Measurements from ENCODE around the gene KIF1C. TPM values are rescaled to one million over a fixed set of nuclear protein-coding genes. Genes with fewer than 3 reads are reported as not detected.

KIF1C gene
- total and polyA plus RNA-seq, 2 donors (not counting 1 experiment from before 2014, with no cell fraction given), result 5.7 to 29.6 TPM

DNA sequence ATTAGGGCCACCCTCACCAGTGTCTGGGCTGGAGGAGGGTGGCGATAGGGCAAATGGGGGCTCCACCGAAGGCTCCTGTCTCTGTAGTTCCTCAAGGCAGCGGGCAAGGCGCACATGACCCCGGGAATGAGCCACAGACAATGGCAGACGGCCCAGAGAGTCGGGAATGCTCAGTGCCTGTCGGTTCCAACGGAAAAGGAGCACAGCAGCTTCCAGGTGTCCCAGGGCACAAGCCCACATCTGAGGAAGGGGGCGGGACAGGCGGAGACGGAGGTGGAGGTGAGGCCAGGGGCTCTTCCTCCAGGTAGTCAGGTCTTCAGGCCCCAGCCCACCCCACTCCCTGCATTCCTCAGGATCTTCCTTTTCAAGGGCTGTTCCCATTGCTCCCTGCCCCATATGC is 25.0 kb upstream of the KIF1C start:
- POLR2A ChIA-PET, result interaction anchor here (0.5 kb wide), 1 partner anchor 44 kb away, joined by 8 read pairs; no protein-coding TSS in a partner anchor
- no peak overlapping the region for H3K27ac Mint-ChIP-seq
- no peak overlapping the region for H3K4me3 ChIP-seq (ENCODE audit: control extremely low read depth in 1 of 5, extremely low read depth in 1 of 5, insufficient read depth in 1 of 5, low read depth in 2 of 5, low read length in 4 of 5)
- H3K79me2 ChIP-seq (ENCODE audit: control insufficient read depth, insufficient read depth, low read length), result peaks cover 16% of the 10 kb centered on the region
- CTCF ChIA-PET, result interaction anchor here (1.4 kb wide), 1 partner anchor 89 kb away, joined by 4 read pairs; no protein-coding TSS in a partner anchor
- H3K27me3 Mint-ChIP-seq, result no peaks in the 10 kb centered on the region
- H3K27me3 ChIP-seq (replicated peaks in 1 of 4; ENCODE audit: control extremely low read depth in 1 of 4, control insufficient read depth in 3 of 4, insufficient read depth in 4 of 4, low read length in 3 of 4), result no peaks in the 10 kb centered on the region
- no peak overlapping the region for H2AFZ ChIP-seq (ENCODE audit: insufficient read depth, low read depth, low read length, poor library complexity, severe bottlenecking)
- H3K4me3 Mint-ChIP-seq, result no peak overlapping the region
- H3K9me3 Mint-ChIP-seq (ENCODE audit: insufficient read depth), result no peaks in the 10 kb centered on the region
- peaks cover 0 to 52% of the 10 kb centered on the region in 2 experiments for H3K36me3 ChIP-seq (replicated peaks in 1 of 2; ENCODE audit: control extremely low read depth in 1 of 2, control insufficient read depth in 1 of 2, extremely low read depth in 1 of 2, insufficient read depth in 2 of 2, low read length in 1 of 2)
- no peaks in the 10 kb centered on the region for H4K20me1 ChIP-seq (ENCODE audit: control insufficient read depth, insufficient read depth, low read length, poor library complexity, severe bottlenecking)
- no peak for TF ChIP-seq EZH2 (IDR thresholded peaks at IDR 0.05; ENCODE audit: borderline replicate concordance, insufficient read depth, low read depth, low read length, poor library complexity, severe bottlenecking)
- TF ChIP-seq, protein P1, sequence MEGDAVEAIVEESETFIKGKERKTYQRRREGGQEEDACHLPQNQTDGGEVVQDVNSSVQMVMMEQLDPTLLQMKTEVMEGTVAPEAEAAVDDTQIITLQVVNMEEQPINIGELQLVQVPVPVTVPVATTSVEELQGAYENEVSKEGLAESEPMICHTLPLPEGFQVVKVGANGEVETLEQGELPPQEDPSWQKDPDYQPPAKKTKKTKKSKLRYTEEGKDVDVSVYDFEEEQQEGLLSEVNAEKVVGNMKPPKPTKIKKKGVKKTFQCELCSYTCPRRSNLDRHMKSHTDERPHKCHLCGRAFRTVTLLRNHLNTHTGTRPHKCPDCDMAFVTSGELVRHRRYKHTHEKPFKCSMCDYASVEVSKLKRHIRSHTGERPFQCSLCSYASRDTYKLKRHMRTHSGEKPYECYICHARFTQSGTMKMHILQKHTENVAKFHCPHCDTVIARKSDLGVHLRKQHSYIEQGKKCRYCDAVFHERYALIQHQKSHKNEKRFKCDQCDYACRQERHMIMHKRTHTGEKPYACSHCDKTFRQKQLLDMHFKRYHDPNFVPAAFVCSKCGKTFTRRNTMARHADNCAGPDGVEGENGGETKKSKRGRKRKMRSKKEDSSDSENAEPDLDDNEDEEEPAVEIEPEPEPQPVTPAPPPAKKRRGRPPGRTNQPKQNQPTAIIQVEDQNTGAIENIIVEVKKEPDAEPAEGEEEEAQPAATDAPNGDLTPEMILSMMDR (IDR thresholded peaks at IDR 0.05), result no peak
- 96% methylated on average over 12 of the region's 12 CpGs for WGBS (ENCODE audit: insufficient coverage)
- H3K9me3 ChIP-seq (ENCODE audit: control extremely low read depth in 1 of 3, control insufficient read depth in 2 of 3, insufficient read depth in 1 of 3, low read length in 2 of 3), result no peaks in the 10 kb centered on the region
- H3K4me2 ChIP-seq (replicated peaks; ENCODE audit: low read depth, low read length, poor library complexity, severe bottlenecking), result no peak overlapping the region
- H3K27ac ChIP-seq (ENCODE audit: low read length in 2 of 2), result no peak overlapping the region
- no peak for DNase-seq
- intact Hi-C loops (cut with micrococcal nuclease), result no loop called here
- H3K9ac ChIP-seq (ENCODE audit: low read length), result no peak overlapping the region
- H3K4me1 ChIP-seq (ENCODE audit: control insufficient read depth in 2 of 2, insufficient read depth in 2 of 2, low read length in 2 of 2), result peaks cover 9 to 12% of the 10 kb centered on the region in 2 donors
- no peak for ATAC-seq (ENCODE audit: low read depth)
- H3K4me1 Mint-ChIP-seq, result peaks cover 3% of the 10 kb centered on the region

DNA sequence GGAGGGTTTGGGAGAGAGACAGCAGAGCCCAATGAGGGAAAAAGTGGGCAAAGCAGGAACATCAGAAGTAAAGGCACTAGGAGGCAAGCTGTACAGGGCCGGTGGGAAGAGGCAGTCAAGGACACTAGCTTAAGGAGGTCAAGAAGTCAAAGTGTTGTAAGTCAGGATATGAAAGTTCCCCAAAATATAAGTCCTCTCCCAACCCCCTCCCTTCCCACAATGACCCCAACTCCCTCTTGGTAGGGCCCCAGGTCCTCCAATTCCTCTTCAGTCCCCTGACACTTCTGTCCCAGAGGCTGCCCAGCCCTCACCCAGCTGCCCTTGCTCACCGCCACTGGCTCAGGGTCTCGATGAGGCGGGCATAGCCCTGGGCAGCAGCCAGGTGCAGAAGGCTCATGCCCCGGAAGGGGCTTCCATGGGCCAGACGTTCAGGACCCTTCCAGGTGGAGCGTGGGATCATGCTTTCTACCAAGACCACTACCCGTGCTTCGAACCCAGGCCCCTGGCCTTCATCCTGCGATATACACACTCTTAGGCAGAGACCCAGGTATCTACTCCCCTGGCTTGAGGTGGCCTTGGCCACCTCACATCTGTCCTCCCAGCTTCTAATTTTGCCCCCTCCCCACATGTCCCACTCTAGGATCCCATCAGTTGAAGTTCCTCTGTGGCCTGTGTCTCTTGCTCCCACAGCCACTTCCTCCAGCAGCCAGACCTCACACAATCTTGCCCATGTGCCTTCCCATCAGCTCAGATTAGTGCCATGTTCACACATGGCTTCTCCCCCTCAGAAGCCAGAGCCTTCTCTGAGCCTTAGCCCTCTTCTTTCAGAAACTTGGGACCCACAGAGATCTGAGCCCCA is 24.3 kb upstream of the KIF1C start:
- Histone ChIP-seq H2AFZ (ENCODE audit: insufficient read depth, low read depth, low read length, poor library complexity, severe bottlenecking) (no peak overlapping the region), H3K4me1 (ENCODE audit: control insufficient read depth in 2 of 2, insufficient read depth in 2 of 2, low read length in 2 of 2) (peaks cover 10 to 13% of the 10 kb centered on the region in 2 donors), H3K4me3 (ENCODE audit: control extremely low read depth in 1 of 5, extremely low read depth in 1 of 5, insufficient read depth in 1 of 5, low read depth in 2 of 5, low read length in 4 of 5) (no peak overlapping the region), H3K27ac (ENCODE audit: low read length in 2 of 2) (no peak overlapping the region), H4K20me1 (ENCODE audit: control insufficient read depth, insufficient read depth, low read length, poor library complexity, severe bottlenecking) (no peaks in the 10 kb centered on the region), H3K79me2 (ENCODE audit: control insufficient read depth, insufficient read depth, low read length) (peaks cover 13% of the 10 kb centered on the region), H3K27me3 (replicated peaks in 1 of 4; ENCODE audit: control extremely low read depth in 1 of 4, control insufficient read depth in 3 of 4, insufficient read depth in 4 of 4, low read length in 3 of 4) (no peaks in the 10 kb centered on the region), H3K9me3 (ENCODE audit: control extremely low read depth in 1 of 3, control insufficient read depth in 2 of 3, insufficient read depth in 1 of 3, low read length in 2 of 3) (no peaks in the 10 kb centered on the region), H3K4me2 (replicated peaks; ENCODE audit: low read depth, low read length, poor library complexity, severe bottlenecking) (no peak overlapping the region), H3K36me3 (replicated peaks in 1 of 2; ENCODE audit: control extremely low read depth in 1 of 2, control insufficient read depth in 1 of 2, extremely low read depth in 1 of 2, insufficient read depth in 2 of 2, low read length in 1 of 2) (peaks cover 0 to 60% of the 10 kb centered on the region in 2 experiments), H3K9ac (ENCODE audit: low read length) (no peak overlapping the region)
- Mint-ChIP-seq H3K4me3 (no peak overlapping the region), H3K27me3 (no peaks in the 10 kb centered on the region), H3K9me3 (ENCODE audit: insufficient read depth) (no peaks in the 10 kb centered on the region), H3K27ac (no peak overlapping the region), H3K4me1 (peaks cover 10% of the 10 kb centered on the region)
- TF ChIP-seq, protein P1 (IDR thresholded peaks at IDR 0.05), result no peak
- TF ChIP-seq EZH2 (IDR thresholded peaks at IDR 0.05; ENCODE audit: borderline replicate concordance, insufficient read depth, low read depth, low read length, poor library complexity, severe bottlenecking), result no peak
- no peak for ATAC-seq (ENCODE audit: low read depth)
- ChIA-PET CTCF (interaction anchor here (1.4 kb wide), 2 partner anchors 70 to 88 kb away, joined by 4 read pairs; partner anchors contain the start of gene CHRNE), POLR2A (interaction anchor here (0.5 kb wide), 1 partner anchor 43 kb away, joined by 8 read pairs; no protein-coding TSS in a partner anchor)
- 98% methylated on average over 9 of the region's 10 CpGs for WGBS (ENCODE audit: insufficient coverage)
- intact Hi-C loops (cut with micrococcal nuclease), result no loop called here
- no peak for DNase-seq
